ENCODE results near the gene ALG14. TPM values are rescaled to one million over a fixed set of nuclear protein-coding genes. Genes with fewer than 3 reads are reported as not detected.

Gene ALG14
- total RNA-seq, 2 experiments from 2014 or later, result 0.08 to 0.52 TPM

DNA sequence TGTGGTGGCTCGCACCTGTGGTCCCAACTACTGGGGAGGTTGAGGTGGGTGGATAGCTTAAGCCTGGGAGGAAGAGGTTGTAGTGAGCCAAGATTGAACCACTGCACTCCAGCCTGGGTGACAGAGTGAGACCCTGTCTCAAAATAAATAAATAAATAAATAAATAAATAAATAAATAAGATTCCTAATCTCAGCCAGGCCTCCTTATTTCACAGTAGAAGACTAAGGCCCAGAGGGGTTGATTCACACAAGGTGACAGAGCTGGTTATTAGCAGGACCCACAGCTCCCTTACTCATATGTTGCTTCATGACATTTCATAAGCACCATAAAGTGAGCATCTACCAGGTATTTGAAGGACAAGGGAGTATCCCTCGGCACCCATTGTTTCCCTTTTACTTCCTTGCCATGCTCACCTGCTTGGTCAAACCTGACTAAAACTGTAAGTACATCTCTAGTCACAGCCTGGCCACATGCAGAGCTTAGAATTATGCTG lies 32.7 kb downstream of the ALG14 start:
- POLR2A ChIA-PET, result no interaction called here
- ATAC-seq (ENCODE audit: poor library complexity), result no peak
- TF ChIP-seq, protein P1, sequence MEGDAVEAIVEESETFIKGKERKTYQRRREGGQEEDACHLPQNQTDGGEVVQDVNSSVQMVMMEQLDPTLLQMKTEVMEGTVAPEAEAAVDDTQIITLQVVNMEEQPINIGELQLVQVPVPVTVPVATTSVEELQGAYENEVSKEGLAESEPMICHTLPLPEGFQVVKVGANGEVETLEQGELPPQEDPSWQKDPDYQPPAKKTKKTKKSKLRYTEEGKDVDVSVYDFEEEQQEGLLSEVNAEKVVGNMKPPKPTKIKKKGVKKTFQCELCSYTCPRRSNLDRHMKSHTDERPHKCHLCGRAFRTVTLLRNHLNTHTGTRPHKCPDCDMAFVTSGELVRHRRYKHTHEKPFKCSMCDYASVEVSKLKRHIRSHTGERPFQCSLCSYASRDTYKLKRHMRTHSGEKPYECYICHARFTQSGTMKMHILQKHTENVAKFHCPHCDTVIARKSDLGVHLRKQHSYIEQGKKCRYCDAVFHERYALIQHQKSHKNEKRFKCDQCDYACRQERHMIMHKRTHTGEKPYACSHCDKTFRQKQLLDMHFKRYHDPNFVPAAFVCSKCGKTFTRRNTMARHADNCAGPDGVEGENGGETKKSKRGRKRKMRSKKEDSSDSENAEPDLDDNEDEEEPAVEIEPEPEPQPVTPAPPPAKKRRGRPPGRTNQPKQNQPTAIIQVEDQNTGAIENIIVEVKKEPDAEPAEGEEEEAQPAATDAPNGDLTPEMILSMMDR (IDR thresholded peaks at IDR 0.05), result no peak
- H3K9me3 Mint-ChIP-seq, result no peaks in the 10 kb centered on the region
- H3K4me3 Mint-ChIP-seq, result no peak overlapping the region
- H3K36me3 Mint-ChIP-seq (ENCODE audit: low read depth), result no peaks in the 10 kb centered on the region
- no peaks in the 10 kb centered on the region for H3K27me3 Mint-ChIP-seq
- no peak overlapping the region for H3K4me3 ChIP-seq (ENCODE audit: low read length)
- intact Hi-C loops (cut with DNase I, micrococcal nuclease), result loop anchor here in 1 of 2 experiments (5.0 kb wide), 2 partner anchors 558 to 1413 kb away; no protein-coding TSS in a partner anchor
- H3K4me1 Mint-ChIP-seq (ENCODE audit: low read depth), result no peaks in the 10 kb centered on the region
- DNase-seq, result no peak
- H3K27ac ChIP-seq (ENCODE audit: low read depth in 1 of 2, low read length in 2 of 2), result no peak overlapping the region
- no peaks in the 10 kb centered on the region for H3K36me3 ChIP-seq (ENCODE audit: insufficient read depth, low read length)
- H3K4me1 ChIP-seq (ENCODE audit: insufficient read depth, low read length), result no peaks in the 10 kb centered on the region
- no peaks in the 10 kb centered on the region for H3K9me3 ChIP-seq (ENCODE audit: control insufficient read depth in 1 of 2, insufficient read depth in 1 of 2, low read length in 2 of 2)
- CTCF ChIA-PET, result interaction anchor here (2.6 kb wide), 1 partner anchor 186 kb away, joined by 14 read pairs; no protein-coding TSS in a partner anchor
- no peak overlapping the region for H3K27ac Mint-ChIP-seq
- H3K27me3 ChIP-seq (ENCODE audit: control insufficient read depth in 1 of 2, insufficient read depth in 2 of 2, low read length in 2 of 2), result no peaks in the 10 kb centered on the region

- H3K9me3 ChIP-seq (ENCODE audit: control insufficient read depth in 1 of 2, insufficient read depth in 1 of 2, low read length in 2 of 2), result no peaks in the 10 kb centered on the region
- no peak overlapping the region for H3K4me3 Mint-ChIP-seq
- H3K9me3 Mint-ChIP-seq, result no peaks in the 10 kb centered on the region
- ATAC-seq (ENCODE audit: poor library complexity) (no peak), DNase-seq (no peak)
- H3K27ac Mint-ChIP-seq, result no peak overlapping the region
- CTCF ChIA-PET, result interaction anchor here (2.6 kb wide), 1 partner anchor 185 kb away, joined by 14 read pairs; no protein-coding TSS in a partner anchor
- H3K27me3 Mint-ChIP-seq, result no peaks in the 10 kb centered on the region
- H3K36me3 Mint-ChIP-seq (ENCODE audit: low read depth), result no peaks in the 10 kb centered on the region
- H3K4me1 ChIP-seq (ENCODE audit: insufficient read depth, low read length), result no peaks in the 10 kb centered on the region
- H3K36me3 ChIP-seq (ENCODE audit: insufficient read depth, low read length), result no peaks in the 10 kb centered on the region
- TF ChIP-seq, protein P1 (IDR thresholded peaks at IDR 0.05), result no peak
- no peaks in the 10 kb centered on the region for H3K27me3 ChIP-seq (ENCODE audit: control insufficient read depth in 1 of 2, insufficient read depth in 2 of 2, low read length in 2 of 2)
- POLR2A ChIA-PET, result no interaction called here
- intact Hi-C loops (cut with DNase I, micrococcal nuclease), result loop anchor here in 1 of 2 experiments (5.0 kb wide), 2 partner anchors 557 to 1412 kb away; no protein-coding TSS in a partner anchor
- no peak overlapping the region for H3K4me3 ChIP-seq (ENCODE audit: low read length)
- H3K4me1 Mint-ChIP-seq (ENCODE audit: low read depth), result no peaks in the 10 kb centered on the region
- no peak overlapping the region for H3K27ac ChIP-seq (ENCODE audit: low read depth in 1 of 2, low read length in 2 of 2)
Observed at GRCh38 chr1:95039360-95040031, 33.3 kb downstream of the ALG14 start.

DNA sequence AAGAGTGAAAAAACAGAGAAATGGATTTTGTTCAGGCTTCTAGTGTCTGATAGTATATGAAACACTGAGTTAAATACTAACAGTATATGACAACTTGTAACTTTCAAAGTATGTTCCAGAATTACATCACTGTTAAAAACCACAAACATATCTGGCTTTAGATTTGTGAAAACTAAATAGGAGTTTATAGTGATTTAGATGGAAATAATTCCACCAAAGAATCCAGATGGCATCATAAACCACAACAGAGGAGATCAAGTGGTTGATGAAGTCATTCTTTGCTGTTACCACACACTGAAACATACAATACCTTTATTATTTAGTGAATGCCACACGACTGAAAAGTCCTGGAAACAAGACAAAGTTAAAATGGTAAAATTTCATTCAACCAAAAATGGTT lies 37.2 kb downstream of the ALG14 start:
- ChIA-PET CTCF (no interaction called here), POLR2A (no interaction called here)
- no peaks in the 10 kb centered on the region for H3K27me3 Mint-ChIP-seq
- intact Hi-C loops (cut with DNase I, micrococcal nuclease), result no loop called here
- H3K4me1 ChIP-seq (ENCODE audit: insufficient read depth, low read length), result no peaks in the 10 kb centered on the region
- no peaks in the 10 kb centered on the region for H3K27me3 ChIP-seq (ENCODE audit: control insufficient read depth in 1 of 2, insufficient read depth in 2 of 2, low read length in 2 of 2)
- H3K4me3 Mint-ChIP-seq, result no peak overlapping the region
- TF ChIP-seq, protein P1 (IDR thresholded peaks at IDR 0.05), result no peak
- no peak overlapping the region for H3K27ac Mint-ChIP-seq
- no peaks in the 10 kb centered on the region for H3K4me1 Mint-ChIP-seq (ENCODE audit: low read depth)
- no peak for ATAC-seq (ENCODE audit: poor library complexity)
- no peak overlapping the region for H3K4me3 ChIP-seq (ENCODE audit: low read length)
- H3K36me3 Mint-ChIP-seq (ENCODE audit: low read depth), result no peaks in the 10 kb centered on the region
- no peak for DNase-seq
- no peaks in the 10 kb centered on the region for H3K9me3 Mint-ChIP-seq
- no peaks in the 10 kb centered on the region for H3K9me3 ChIP-seq (ENCODE audit: control insufficient read depth in 1 of 2, insufficient read depth in 1 of 2, low read length in 2 of 2)
- no peaks in the 10 kb centered on the region for H3K36me3 ChIP-seq (ENCODE audit: insufficient read depth, low read length)
- no peak overlapping the region for H3K27ac ChIP-seq (ENCODE audit: low read depth in 1 of 2, low read length in 2 of 2)
